T-helper 1 cell (primary cell): Measurements from ENCODE around the gene NYAP1.

Experiments
- DNase-seq, 5 donors: peaks; one replicate each; pipeline ENCODE4 v3.0.0-alpha.2; 2012 to 2020

Gene NYAP1

GRCh38 chr7:100457033-100457432, 26.7 kb upstream of the NYAP1 start:
- no peak for DNase-seq

- no peak for DNase-seq
Observed at GRCh38 chr7:100464210-100464660, 19.5 kb upstream of the NYAP1 start, which contains the start of gene SPACDR. Gene SPACDR (minus strand): TSS chr7:100464260. CDS start chr7:100464025, 235 bp downstream.

- no peak for DNase-seq
Observed at GRCh38 chr7:100464791-100465190, 18.9 kb upstream of the NYAP1 start.

- no peak for DNase-seq
Observed at GRCh38 chr7:100465299-100465698, 18.4 kb upstream of the NYAP1 start.

GRCh38 chr7:100465702-100466311, 17.9 kb upstream of the NYAP1 start:
- no peak for DNase-seq

DNA sequence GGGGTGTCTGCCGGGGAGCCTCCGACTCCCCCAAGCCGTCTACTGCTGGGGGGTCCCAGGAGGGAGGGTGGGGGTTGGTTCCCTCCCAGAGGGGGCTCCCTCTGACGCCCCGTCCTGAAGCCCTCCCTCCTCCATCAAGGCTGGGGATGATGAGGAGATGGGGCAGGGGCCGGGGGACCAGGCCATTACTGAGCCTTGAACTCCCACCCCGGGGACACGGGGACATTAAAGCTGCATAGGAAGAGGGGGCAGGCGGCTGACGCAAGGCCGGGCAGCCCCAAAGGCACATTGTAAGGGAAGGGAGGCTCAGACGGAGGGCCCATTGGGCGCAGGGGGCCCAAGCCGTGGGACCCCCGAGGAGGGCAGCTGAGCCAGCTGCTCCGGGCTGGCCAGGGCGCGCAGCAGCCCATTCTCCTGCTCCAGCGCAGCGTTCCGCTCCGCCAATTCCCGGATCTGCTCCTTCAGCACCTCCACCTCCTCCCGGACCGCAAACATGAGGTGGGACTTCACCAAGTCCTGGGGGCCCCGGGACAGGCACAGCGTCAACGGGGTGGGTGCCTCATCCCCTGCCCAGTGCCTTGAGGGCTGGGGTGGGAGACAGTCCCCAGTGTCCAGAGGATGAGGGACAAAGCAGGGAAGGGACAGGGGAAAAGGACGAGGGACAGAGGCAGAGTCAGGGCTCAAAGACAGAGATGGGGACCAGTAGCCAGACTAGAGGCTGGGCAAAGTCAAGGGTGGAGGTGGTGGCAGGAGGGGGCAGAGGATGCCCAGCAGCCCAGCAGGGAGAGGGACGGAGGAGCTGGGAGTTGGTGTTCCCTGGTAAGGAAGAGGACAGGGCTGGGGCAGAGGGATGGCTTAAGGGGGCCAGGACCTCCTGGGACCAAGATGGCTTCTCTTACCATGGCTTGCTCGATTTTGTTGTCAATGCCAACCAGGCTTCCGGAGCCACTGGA, 16.8 kb upstream of the NYAP1 start:
- DNase-seq: no peak

DNA sequence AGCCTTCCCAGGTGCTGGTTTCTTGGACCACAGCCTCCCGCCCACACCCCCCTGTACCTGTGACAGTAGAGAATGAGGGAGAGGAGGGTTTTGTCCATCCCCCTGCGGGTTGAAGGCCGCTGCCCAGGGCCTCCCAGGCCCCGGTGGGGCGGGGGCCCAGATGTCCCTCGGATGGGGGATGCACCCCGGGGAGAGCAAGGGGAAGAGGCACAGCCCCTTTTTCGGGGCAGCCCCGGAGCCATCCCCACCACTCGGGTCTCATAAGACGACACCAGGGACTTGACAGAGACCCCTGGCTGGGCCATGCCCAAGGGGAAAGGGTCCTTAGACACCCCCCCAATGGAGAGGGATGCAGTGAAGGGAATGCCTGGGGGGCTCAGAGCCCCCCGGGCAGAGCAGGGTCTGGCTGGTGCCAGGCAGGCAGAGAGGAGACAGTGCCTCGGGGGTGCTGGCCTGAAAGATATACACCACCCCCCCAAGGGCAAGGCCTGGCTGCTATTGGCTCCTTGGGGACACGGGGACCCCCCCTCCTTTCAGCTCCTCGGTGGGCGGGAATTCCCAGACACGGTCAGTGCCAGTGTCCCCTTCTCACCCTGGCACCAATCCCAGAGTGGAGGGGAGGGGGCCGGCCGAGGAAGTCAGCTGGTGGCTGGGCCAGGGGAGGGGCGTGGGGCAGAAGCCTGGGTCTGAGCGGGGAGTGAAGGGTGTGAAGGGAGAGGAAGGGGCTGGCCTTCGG, 15.9 kb upstream of the NYAP1 start:
- DNase-seq: no peak

DNA sequence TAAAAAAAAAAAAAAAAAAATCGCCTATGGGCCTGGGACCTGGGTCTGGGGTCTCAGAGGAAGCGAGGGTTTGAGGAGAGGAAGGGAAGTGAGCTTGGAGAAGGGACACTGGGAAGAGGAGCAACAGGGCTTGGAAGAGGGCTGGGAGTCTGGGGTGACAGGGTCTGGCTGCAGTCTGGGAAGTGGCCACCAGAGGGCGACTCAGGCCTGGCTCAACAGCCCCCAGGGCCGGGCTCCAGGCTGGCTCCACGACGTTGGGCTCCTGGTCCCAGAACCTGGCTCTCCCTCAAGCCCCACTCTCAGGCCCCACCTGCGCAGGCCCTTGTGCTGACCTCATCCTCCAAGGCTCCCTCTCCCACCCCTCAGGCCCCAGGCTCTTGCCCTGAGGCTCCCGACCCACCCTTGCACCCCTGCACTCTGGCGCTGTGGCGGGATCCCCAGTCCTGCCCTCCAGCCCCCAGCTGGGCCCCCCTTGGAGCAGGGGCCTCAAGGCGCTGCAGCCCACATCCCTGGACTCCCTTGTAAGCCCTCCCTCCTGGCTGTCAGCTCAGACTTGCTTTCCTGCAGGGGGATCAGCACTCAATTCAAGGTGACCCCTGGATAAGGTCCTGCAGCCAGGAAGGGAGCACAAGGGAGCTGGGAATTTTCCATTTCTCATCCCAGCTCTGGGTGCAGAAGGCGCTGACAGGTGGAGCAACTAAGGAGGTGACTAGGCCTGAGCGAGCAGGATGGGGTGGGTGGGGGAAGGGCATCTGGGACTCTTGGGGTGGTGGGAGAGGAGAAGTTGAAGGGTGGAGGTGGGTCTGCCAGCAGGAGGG, 14.3 kb upstream of the NYAP1 start:
- DNase-seq: peak; percentile 59 to 82 (median 75)

GRCh38 chr7:100471021-100471420, 12.7 kb upstream of the NYAP1 start:
- no peak for DNase-seq

- DNase-seq: no peak
Observed at GRCh38 chr7:100472121-100472851, 11.4 kb upstream of the NYAP1 start.

GRCh38 chr7:100472854-100473499, 10.8 kb upstream of the NYAP1 start:
- DNase-seq: no peak

GRCh38 chr7:100475549-100475948, 8.2 kb upstream of the NYAP1 start:
- DNase-seq: no peak

- no peak for DNase-seq
Observed at GRCh38 chr7:100476101-100476780, 7.5 kb upstream of the NYAP1 start.

GRCh38 chr7:100476903-100477870, 6.5 kb upstream of the NYAP1 start:
- DNase-seq: peak in 1 of 5 donors; percentile 38

DNA sequence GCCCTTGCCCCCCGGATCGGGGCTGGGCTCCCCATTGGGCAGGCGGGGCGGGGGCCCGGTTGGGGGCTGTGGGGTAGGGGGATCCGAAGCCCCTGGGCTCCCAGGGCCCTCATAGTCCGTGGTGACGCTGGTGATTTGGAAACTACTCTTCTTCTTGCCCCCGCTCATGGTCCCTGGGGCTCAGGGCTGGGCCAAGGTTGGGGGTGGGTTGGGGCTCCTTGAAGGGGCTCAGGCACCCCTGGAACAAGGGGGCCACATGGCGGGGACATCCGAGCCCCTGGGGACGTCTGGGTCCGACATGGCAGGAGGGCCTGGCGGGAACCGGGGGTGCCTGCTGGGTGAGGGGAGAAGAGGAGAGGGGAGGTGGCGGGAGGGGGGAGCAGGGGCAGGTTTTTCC, 5.9 kb upstream of the NYAP1 start:
- DNase-seq: no peak

DNA sequence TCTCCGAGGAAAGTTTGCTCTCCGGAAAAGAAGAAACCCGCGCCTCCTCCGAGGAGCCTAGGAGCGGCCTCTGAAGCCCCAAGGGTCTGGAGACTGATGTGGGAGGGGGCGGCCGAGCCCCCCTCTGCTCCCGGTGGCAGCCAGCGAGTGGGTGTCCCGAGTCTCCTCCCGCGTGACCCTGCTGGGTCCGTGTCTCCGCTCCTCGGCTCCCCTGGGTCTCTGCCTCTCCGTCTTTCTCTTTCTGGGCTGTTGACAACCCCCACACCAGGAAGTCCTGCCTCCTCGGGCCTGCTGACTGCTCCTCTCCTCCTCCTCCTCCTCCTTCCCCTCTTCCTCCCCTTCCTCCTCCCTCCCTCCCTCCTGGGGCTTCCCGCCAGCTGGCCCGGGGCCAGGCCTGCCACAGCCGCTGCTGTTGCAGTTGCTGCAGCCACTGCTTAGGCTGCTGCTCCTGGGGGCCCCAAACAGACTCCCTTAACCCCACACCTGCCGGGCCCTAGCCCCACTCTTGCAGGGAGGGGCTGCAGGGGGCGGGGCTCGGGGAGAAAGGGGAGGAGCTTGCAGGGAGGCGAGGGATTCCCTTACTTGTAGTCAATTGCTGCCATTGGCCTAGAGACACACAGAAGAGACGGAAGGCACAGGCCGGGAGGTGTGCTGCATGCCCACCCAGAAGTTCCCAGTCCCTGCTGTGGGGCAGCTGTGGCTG, 4.6 kb upstream of the NYAP1 start, which contains the start of gene TSC22D4:
TSS of gene TSC22D4 (minus strand) at position 257 of the 703 bp plus-strand sequence. CDS start 1,176 bp downstream, outside the sequence.
- peak; percentile 85 to 93 (median 89) for DNase-seq

DNA sequence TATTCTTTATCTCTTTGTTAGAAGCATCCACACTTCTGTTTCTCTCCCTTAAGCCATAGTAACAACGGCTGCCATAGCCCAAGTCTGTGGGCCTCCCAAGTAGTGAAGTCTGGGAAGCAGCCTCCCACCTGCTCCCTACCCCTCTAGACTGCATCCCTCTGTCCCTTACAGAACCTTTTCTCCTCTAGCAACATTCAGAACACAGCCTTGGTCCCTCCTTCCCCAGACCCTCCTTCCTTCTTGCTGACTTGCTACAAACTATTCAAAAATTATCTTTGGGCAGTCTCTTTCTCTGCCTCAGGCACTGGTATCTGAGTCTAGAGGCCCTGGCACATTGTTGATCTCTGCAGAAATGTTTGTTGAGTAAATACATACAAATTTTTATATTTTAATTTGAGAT, 2.3 kb upstream of the NYAP1 start:
- no peak for DNase-seq

- DNase-seq: no peak
Observed at GRCh38 chr7:100482728-100483089, 1.0 kb upstream of the NYAP1 start.
